SK-N-MC (cell line): ENCODE results near the gene DYRK3.

Experiments
- DNase-seq: peaks from one replicate; pipeline ENCODE4 v3.0.0-alpha.2; 2011; ENCODE audit warnings: low read depth, low spot score
- H3K27ac ChIP-seq: fragments of 200-600 bp; sonication (generic); 2 replicates; pipeline ENCODE4 v1.5.1; 2016; ENCODE audit warnings: mixed run types
- H3K36me3 ChIP-seq: fragments of 200-600 bp; sonication (generic); 2 replicates; pipeline ENCODE4 v1.6.1; 2017; ENCODE audit warnings: antibody characterized with exemption, low read length, mixed read lengths; ENCODE audit not compliant: insufficient read depth
- H3K4me3 ChIP-seq: fragments of 200-600 bp; sonication (generic); 2 replicates; pipeline ENCODE4 v1.5.1; 2016
- H3K9ac ChIP-seq: fragments of 200-600 bp; sonication (generic); 2 replicates; pipeline ENCODE4 v1.8.0; 2017; ENCODE audit warnings: mixed run types, mixed read lengths; ENCODE audit not compliant: insufficient read length
- H3K9me3 ChIP-seq: fragments of 200-600 bp; sonication (generic); 2 replicates; pipeline ENCODE4 v1.6.1; 2017; ENCODE audit warnings: low read depth, mild to moderate bottlenecking, antibody characterized with exemption, low read length, moderate library complexity, mixed read lengths
- EZH2 ChIP-seq: fragments of 200-600 bp; sonication (generic); IDR thresholded peaks from one replicate; pipeline ENCODE4 v1.6.1; 2017; ENCODE audit warnings: antibody characterized with exemption
- FOXP2 ChIP-seq: optimal IDR thresholded peaks from 2 replicates; pipeline ENCODE3; 2011; ENCODE audit warnings: mild to moderate bottlenecking, moderate library complexity; ENCODE audit not compliant: insufficient read depth; ENCODE audit errors: extremely low read length, control extremely low read depth
- POLR2AphosphoS5 ChIP-seq: IDR thresholded peaks from 2 replicates; pipeline ENCODE4 v1.6.1; 2012; ENCODE audit warnings: mild to moderate bottlenecking, low read depth, low read length, borderline replicate concordance

DYRK3 gene

GRCh38 chr1:206660136-206660535 lies 24.8 kb downstream of the DYRK3 start:
- TF ChIP-seq FOXP2 (no peak), EZH2 (no peak), POLR2AphosphoS5 (no peak)
- Histone ChIP-seq H3K36me3 (no peaks in the 10 kb centered on the region), H3K9me3 (no peaks in the 10 kb centered on the region), H3K27ac (no peak overlapping the region), H3K4me3 (no peak overlapping the region), H3K9ac (no peak overlapping the region)
- no peak for DNase-seq

DNA sequence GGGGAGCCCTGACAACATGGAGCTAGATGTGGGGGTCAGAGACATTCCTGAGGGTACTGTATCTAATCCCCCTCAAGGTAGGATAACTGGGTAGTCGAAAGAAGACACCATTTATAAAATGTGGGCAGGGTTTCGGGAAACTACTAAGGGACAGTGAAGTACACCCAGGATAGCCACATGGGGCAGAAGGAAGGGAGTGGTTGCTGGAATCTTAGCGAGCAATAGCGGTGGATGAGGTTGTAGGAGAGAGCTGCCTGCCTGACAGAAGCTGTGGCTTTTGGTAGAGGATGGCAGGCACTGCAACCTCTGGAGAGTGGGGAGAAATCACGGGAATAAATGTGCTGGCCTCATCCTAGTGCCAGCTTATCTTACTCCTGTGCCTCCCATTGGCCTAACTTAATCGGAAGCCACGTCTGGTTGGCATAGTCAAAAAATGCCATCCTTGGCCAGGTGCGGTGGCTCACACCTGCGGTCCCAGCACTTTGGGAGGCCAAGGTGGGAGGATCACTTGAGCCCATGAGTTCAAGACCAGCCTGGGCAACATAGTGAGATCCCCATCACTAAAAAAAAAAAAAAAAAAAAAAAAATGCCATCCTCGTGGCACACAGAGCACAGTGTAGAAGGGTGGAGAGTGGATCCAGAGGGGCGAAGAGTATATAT lies 26.0 kb downstream of the DYRK3 start:
- H3K4me3 ChIP-seq: no peak overlapping the region
- TF ChIP-seq POLR2AphosphoS5 (no peak), FOXP2 (no peak), EZH2 (no peak)
- H3K9me3 ChIP-seq: no peaks in the 10 kb centered on the region
- no peaks in the 10 kb centered on the region for H3K36me3 ChIP-seq
- no peak overlapping the region for H3K27ac ChIP-seq
- no peak for DNase-seq
- H3K9ac ChIP-seq: no peak overlapping the region

DNA sequence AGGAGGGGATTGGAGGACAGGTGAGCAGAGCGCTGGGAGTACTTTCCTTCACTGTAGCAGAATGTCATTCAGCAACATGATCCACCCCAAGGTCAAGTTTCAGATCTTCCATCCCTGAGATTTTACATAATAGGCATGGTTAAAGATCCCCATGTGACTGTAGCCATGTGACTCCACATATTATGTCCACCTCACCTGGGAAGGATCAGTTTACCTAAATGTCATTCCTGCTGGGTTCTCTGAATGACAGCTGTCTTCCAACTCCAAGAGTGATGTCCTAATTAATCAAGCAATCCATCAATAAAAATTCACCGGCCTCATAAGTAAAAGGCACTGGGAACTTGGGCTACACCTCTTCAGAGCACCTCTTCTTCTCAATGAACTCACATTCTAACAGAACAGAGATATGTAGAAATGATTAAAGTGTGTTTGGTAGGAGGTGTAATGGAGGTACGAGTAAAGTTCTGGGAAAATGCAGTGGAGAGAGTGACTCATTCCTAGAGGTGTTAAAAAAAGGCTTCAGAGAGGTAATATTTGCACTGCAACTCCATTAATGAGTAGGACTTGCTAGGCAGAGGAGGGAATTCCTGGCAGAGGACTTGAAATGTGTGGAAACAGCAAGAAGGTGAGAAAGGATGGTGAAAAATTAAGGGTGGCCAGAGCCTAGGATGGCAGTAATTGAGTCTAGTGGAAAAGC lies 27.2 kb downstream of the DYRK3 start:
- no peaks in the 10 kb centered on the region for H3K9me3 ChIP-seq
- TF ChIP-seq POLR2AphosphoS5 (no peak), EZH2 (no peak), FOXP2 (no peak)
- no peak overlapping the region for H3K27ac ChIP-seq
- no peak overlapping the region for H3K9ac ChIP-seq
- no peak for DNase-seq
- no peaks in the 10 kb centered on the region for H3K36me3 ChIP-seq
- H3K4me3 ChIP-seq: no peak overlapping the region

DNA sequence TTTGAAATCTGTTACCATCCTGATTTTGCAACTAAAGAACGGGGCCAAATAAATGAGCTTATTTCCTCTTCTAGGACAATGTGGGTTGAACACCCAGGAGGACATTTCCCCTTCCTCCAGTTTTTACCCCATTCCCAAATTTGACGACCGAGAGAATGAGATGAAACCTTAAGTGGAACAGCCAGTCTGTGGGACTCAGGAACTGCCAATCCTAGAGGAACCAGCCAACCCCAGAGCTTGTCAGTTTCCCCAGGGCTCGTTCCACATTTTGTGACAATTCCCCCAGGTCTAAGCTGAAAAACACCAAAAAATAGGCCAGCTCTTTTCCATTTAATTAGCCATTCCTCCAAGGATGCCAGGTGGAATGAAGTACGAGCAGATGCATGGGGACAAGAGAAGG lies 28.0 kb downstream of the DYRK3 start:
- Histone ChIP-seq H3K4me3 (no peak overlapping the region), H3K36me3 (no peaks in the 10 kb centered on the region), H3K9ac (no peak overlapping the region), H3K27ac (no peak overlapping the region), H3K9me3 (no peaks in the 10 kb centered on the region)
- DNase-seq: no peak
- TF ChIP-seq FOXP2 (no peak), EZH2 (no peak), POLR2AphosphoS5 (no peak)

DNA sequence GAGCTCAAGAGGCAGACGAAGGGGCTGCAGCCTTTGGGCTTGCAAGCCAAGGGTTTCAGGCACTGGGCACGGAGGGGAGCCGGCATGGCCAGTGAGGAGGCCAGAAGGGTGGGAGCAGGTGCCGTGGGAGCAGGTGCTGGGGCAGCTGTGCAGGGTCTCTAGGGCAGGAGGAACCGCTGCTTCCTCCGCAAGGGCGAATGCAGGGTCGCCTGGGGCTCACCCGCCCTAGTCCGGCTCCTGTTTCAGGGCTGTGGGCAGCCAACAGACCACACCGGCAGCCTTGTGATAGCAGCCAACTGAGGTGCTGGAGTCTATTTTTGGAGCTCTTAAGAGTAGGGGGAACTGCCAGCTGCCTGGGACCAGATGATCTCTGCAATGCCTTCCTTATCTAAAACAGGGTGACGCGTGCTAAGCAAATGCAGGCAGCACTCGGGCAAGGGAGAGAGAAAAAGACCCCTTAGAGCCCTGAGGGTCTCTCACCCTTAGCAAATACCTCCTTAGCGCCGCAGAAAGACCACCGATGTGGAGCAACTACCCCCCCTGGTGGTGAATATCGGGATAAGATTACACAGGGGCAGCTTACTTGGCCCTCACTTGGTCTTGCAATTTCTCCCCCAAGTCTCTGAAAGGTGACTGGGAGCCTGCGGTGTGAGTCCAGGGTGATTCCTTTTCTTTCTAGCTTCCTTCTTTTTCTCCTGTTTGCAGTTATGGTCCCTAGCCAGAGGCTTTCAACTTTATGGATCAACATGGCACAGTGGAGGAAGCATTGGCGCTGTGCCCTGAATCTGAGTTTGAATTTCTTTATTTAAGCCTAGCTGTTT lies 28.7 kb downstream of the DYRK3 start:
- no peak for DNase-seq
- Histone ChIP-seq H3K4me3 (peak overlapping the region; percentile 65), H3K36me3 (no peaks in the 10 kb centered on the region), H3K27ac (no peak overlapping the region), H3K9me3 (no peaks in the 10 kb centered on the region), H3K9ac (no peak overlapping the region)
- TF ChIP-seq EZH2: no peak
- TF ChIP-seq POLR2AphosphoS5: no peak
- no peak for TF ChIP-seq FOXP2

- Histone ChIP-seq H3K9me3 (no peaks in the 10 kb centered on the region), H3K4me3 (no peak overlapping the region), H3K36me3 (no peaks in the 10 kb centered on the region), H3K27ac (no peak overlapping the region), H3K9ac (no peak overlapping the region)
- TF ChIP-seq FOXP2 (no peak), POLR2AphosphoS5 (no peak), EZH2 (no peak)
- no peak for DNase-seq
Measured at GRCh38 chr1:206664740-206665139, 29.4 kb downstream of the DYRK3 start.

GRCh38 chr1:206666031-206666561 lies 30.8 kb downstream of the DYRK3 start:
- Histone ChIP-seq H3K9me3 (no peaks in the 10 kb centered on the region), H3K4me3 (no peak overlapping the region), H3K9ac (no peak overlapping the region), H3K27ac (no peak overlapping the region), H3K36me3 (no peaks in the 10 kb centered on the region)
- DNase-seq: no peak
- TF ChIP-seq POLR2AphosphoS5 (no peak), EZH2 (no peak), FOXP2 (no peak)

DNA sequence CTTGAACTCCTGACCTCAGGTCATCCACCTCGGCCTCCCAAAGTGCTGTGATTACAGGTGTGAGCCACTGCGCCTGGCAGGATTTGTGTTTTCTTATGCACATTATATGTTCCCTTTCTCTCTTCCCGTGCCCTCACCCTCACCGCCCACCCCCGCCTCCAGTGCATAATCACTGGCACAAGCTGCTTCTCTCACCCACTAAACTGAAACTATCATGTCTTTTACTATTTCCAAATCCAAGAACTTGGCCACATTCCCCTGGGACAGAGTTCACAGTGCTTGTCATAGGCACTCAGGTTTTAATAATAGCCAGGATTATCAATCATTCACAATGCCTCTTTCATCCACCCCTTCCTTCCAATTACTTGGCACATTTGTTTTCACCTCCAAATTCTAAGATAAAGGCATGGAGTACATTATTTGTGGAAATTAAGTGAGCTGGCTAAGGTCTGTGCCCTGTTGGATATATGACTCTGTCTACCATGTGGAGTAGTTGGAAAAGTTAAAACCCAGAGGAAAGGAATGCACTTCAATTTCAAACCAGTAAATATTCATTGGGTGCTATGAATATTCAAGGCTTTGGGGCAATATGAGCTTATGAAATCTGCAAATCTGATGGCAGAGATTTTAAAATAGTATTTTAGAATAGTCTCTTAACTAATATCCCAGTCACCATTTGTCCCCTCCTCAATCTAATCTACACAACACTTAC lies 31.8 kb downstream of the DYRK3 start:
- Histone ChIP-seq H3K9me3 (no peaks in the 10 kb centered on the region), H3K36me3 (no peaks in the 10 kb centered on the region), H3K4me3 (0 out of 2 replicates have a peak overlapping the region, but pooled peaks have one; percentile 30), H3K9ac (no peak overlapping the region), H3K27ac (no peak overlapping the region)
- no peak for DNase-seq
- no peak for TF ChIP-seq FOXP2
- TF ChIP-seq POLR2AphosphoS5: no peak
- no peak for TF ChIP-seq EZH2
